ENCODE measurements around the gene TMEM204. TPM values are rescaled to one million over a fixed set of nuclear protein-coding genes. Genes with fewer than 3 reads are reported as not detected.

The TMEM204 gene
- total and polyA plus RNA-seq, 2 donors (not counting 1 experiment from before 2014, with no cell fraction given) = 0.27 to 2.7 TPM

- Mint-ChIP-seq H3K27ac (no peak overlapping the region), H3K4me3 (no peak overlapping the region), H3K27me3 (no peaks in the 10 kb centered on the region), H3K9me3 (ENCODE audit: insufficient read depth) (no peaks in the 10 kb centered on the region), H3K4me1 (no peaks in the 10 kb centered on the region)
- 96% methylated on average over 11 of the region's 12 CpGs for WGBS (ENCODE audit: insufficient coverage)
- H3K27ac ChIP-seq (ENCODE audit: low read length in 2 of 2) = no peak overlapping the region
- POLR2A ChIA-PET = no interaction called here
- intact Hi-C loops (cut with micrococcal nuclease) = no loop called here
- H3K36me3 ChIP-seq (replicated peaks in 1 of 2; ENCODE audit: control extremely low read depth in 1 of 2, control insufficient read depth in 1 of 2, extremely low read depth in 1 of 2, insufficient read depth in 2 of 2, low read length in 1 of 2) = no peaks in the 10 kb centered on the region
- H3K4me1 ChIP-seq (ENCODE audit: control insufficient read depth in 2 of 2, insufficient read depth in 2 of 2, low read length in 2 of 2) = no peaks in the 10 kb centered on the region
- H3K4me3 ChIP-seq (ENCODE audit: control extremely low read depth in 1 of 5, extremely low read depth in 1 of 5, insufficient read depth in 1 of 5, low read depth in 2 of 5, low read length in 4 of 5) = no peak overlapping the region
- DNase-seq (no peak), ATAC-seq (ENCODE audit: low read depth) (no peak)
- no peak for TF ChIP-seq CTCF (IDR thresholded peaks at IDR 0.05)
- no peak for TF ChIP-seq EZH2 (IDR thresholded peaks at IDR 0.05; ENCODE audit: borderline replicate concordance, insufficient read depth, low read depth, low read length, poor library complexity, severe bottlenecking)
- no peaks in the 10 kb centered on the region for H3K9me3 ChIP-seq (ENCODE audit: control extremely low read depth in 1 of 3, control insufficient read depth in 2 of 3, insufficient read depth in 1 of 3, low read length in 2 of 3)
- no peak overlapping the region for H3K9ac ChIP-seq (ENCODE audit: low read length)
- H3K4me2 ChIP-seq (replicated peaks; ENCODE audit: low read depth, low read length, poor library complexity, severe bottlenecking) = no peak overlapping the region
- H3K27me3 ChIP-seq (replicated peaks in 1 of 4; ENCODE audit: control extremely low read depth in 1 of 4, control insufficient read depth in 3 of 4, insufficient read depth in 4 of 4, low read length in 3 of 4) = no peaks in the 10 kb centered on the region
- CTCF ChIA-PET = no interaction called here
- H4K20me1 ChIP-seq (ENCODE audit: control insufficient read depth, insufficient read depth, low read length, poor library complexity, severe bottlenecking) = no peaks in the 10 kb centered on the region
- no peak overlapping the region for H2AFZ ChIP-seq (ENCODE audit: insufficient read depth, low read depth, low read length, poor library complexity, severe bottlenecking)
- H3K79me2 ChIP-seq (ENCODE audit: control insufficient read depth, insufficient read depth, low read length) = no peaks in the 10 kb centered on the region
Observed at GRCh38 chr16:1551166-1551565, 17.7 kb downstream of the TMEM204 start.

- POLR2A ChIA-PET = interaction anchor here (0.6 kb wide), 1 partner anchor 257 kb away, joined by 4 read pairs; no protein-coding TSS in a partner anchor
- CTCF ChIA-PET = no interaction called here
- H2AFZ ChIP-seq (ENCODE audit: insufficient read depth, low read depth, low read length, poor library complexity, severe bottlenecking) = no peak overlapping the region
- WGBS (ENCODE audit: insufficient coverage) = 89% methylated on average over 15 of the region's 15 CpGs
- Mint-ChIP-seq H3K4me1 (no peaks in the 10 kb centered on the region), H3K27ac (no peak overlapping the region), H3K27me3 (no peaks in the 10 kb centered on the region), H3K9me3 (ENCODE audit: insufficient read depth) (no peaks in the 10 kb centered on the region), H3K4me3 (no peak overlapping the region)
- no peaks in the 10 kb centered on the region for H4K20me1 ChIP-seq (ENCODE audit: control insufficient read depth, insufficient read depth, low read length, poor library complexity, severe bottlenecking)
- ATAC-seq (ENCODE audit: low read depth) (no peak), DNase-seq (no peak)
- H3K4me1 ChIP-seq (ENCODE audit: control insufficient read depth in 2 of 2, insufficient read depth in 2 of 2, low read length in 2 of 2) = no peaks in the 10 kb centered on the region
- intact Hi-C loops (cut with micrococcal nuclease) = no loop called here
- H3K27ac ChIP-seq (ENCODE audit: low read length in 2 of 2) = no peak overlapping the region
- no peaks in the 10 kb centered on the region for H3K27me3 ChIP-seq (replicated peaks in 1 of 4; ENCODE audit: control extremely low read depth in 1 of 4, control insufficient read depth in 3 of 4, insufficient read depth in 4 of 4, low read length in 3 of 4)
- H3K36me3 ChIP-seq (replicated peaks in 1 of 2; ENCODE audit: control extremely low read depth in 1 of 2, control insufficient read depth in 1 of 2, extremely low read depth in 1 of 2, insufficient read depth in 2 of 2, low read length in 1 of 2) = no peaks in the 10 kb centered on the region
- no peaks in the 10 kb centered on the region for H3K9me3 ChIP-seq (ENCODE audit: control extremely low read depth in 1 of 3, control insufficient read depth in 2 of 3, insufficient read depth in 1 of 3, low read length in 2 of 3)
- H3K4me2 ChIP-seq (replicated peaks; ENCODE audit: low read depth, low read length, poor library complexity, severe bottlenecking) = no peak overlapping the region
- H3K79me2 ChIP-seq (ENCODE audit: control insufficient read depth, insufficient read depth, low read length) = no peaks in the 10 kb centered on the region
- TF ChIP-seq CTCF (IDR thresholded peaks at IDR 0.05) (no peak), EZH2 (IDR thresholded peaks at IDR 0.05; ENCODE audit: borderline replicate concordance, insufficient read depth, low read depth, low read length, poor library complexity, severe bottlenecking) (no peak)
- H3K9ac ChIP-seq (ENCODE audit: low read length) = no peak overlapping the region
- no peak overlapping the region for H3K4me3 ChIP-seq (ENCODE audit: control extremely low read depth in 1 of 5, extremely low read depth in 1 of 5, insufficient read depth in 1 of 5, low read depth in 2 of 5, low read length in 4 of 5)
Observed at GRCh38 chr16:1552129-1552528, 18.7 kb downstream of the TMEM204 start.
